Measurements from ENCODE around the gene KRTAP13-2. TPM values are rescaled to one million over a fixed set of nuclear protein-coding genes. Genes with fewer than 3 reads are reported as not detected.

The KRTAP13-2 gene, protein sequence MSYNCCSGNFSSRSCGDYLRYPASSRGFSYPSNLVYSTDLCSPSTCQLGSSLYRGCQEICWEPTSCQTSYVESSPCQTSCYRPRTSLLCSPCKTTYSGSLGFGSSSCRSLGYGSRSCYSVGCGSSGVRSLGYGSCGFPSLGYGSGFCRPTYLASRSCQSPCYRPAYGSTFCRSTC
- total RNA-seq, result not detected

DNA sequence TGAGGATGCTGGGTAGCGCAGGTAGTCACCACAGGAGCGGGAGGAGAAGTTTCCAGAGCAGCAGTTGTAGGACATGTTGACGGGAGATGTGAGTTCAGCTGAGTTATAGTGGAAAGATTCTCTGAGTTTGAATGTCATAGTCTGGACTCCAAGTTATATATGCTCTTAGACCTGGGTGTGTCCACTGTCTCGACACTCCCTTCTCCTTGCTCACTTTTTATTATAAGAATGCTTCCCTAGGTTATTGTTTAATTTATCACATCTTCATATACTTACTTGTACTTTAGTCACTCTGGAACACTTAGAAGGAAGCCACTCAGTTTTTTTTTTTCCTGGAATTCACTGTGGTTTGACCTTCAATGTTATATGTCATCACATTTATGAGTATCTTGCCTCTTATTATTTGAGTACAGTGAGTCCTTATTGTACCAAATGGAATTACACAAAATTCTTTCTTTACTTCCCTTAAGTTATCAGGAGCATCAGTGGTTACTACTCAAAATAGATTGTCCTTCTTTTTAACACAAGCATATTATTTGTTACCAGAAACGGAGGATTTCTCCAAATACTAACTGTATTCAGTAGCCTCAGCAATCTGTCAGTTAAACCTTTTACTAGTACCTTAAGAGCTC lies at the start of gene KRTAP13-2:
TSS of gene KRTAP13-2 (minus strand) at position 133 of the 632 bp plus-strand sequence. CDS start at position 75, 58 bp downstream.
- DNase-seq (ENCODE audit: extremely low spot score), result no peak
- H3K27me3 ChIP-seq, result no peaks in the 10 kb centered on the region
- H3K9me3 ChIP-seq, result no peaks in the 10 kb centered on the region
- intact Hi-C loops (cut with DNase I), result no loop called here
- H3K4me1 ChIP-seq, result no peaks in the 10 kb centered on the region
- no peak within 1 kb of the TSS for H3K27ac ChIP-seq (replicated peaks in 1 of 4)
- no peaks in the 10 kb centered on the region for H3K36me3 ChIP-seq
- 78% methylated on average over 5 of the region's 5 CpGs for WGBS
- no peak within 1 kb of the TSS for H3K4me3 ChIP-seq
- no peak for TF ChIP-seq POLR2A (IDR thresholded peaks at IDR 0.05; ENCODE audit: low read depth)
- TF ChIP-seq EP300 (IDR thresholded peaks at IDR 0.05), result no peak
- TF ChIP-seq POLR2AphosphoS5 (IDR thresholded peaks at IDR 0.05), result no peak
- no peak for TF ChIP-seq CTCF (IDR thresholded peaks at IDR 0.05)

DNA sequence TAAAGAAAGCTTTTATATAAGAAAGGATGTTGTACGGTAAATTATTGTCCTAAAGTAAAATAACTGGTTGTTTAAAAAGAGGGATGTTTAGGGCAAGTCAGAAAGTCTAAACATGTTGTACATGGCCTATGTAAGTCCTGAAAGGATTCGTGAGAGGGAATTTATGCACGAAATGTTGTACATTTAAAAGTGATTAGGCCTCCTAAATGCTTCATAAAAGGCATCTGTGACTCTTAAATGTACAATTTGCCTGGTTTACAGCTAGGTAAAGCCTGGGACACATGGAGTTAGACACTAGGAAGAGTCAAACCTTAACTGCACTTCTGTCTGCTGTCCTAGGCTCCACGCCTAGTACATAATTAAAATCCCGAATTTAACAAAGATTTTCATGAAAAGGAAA lies 43.9 kb upstream of the KRTAP13-2 start:
- Histone ChIP-seq H3K36me3 (no peaks in the 10 kb centered on the region), H3K9me3 (no peaks in the 10 kb centered on the region), H3K4me1 (no peaks in the 10 kb centered on the region), H3K27me3 (no peaks in the 10 kb centered on the region), H3K27ac (replicated peaks in 1 of 4) (no peak overlapping the region), H3K4me3 (no peak overlapping the region)
- WGBS, result 75% methylated on average over 5 of the region's 5 CpGs
- DNase-seq (ENCODE audit: extremely low spot score), result no peak
- intact Hi-C loops (cut with DNase I), result no loop called here
- no peak for TF ChIP-seq CTCF (IDR thresholded peaks at IDR 0.05)
- no peak for TF ChIP-seq POLR2AphosphoS5 (IDR thresholded peaks at IDR 0.05)
- TF ChIP-seq POLR2A (IDR thresholded peaks at IDR 0.05; ENCODE audit: low read depth), result no peak
- no peak for TF ChIP-seq EP300 (IDR thresholded peaks at IDR 0.05)

- Histone ChIP-seq H3K27ac (replicated peaks in 1 of 4) (no peak overlapping the region), H3K36me3 (no peaks in the 10 kb centered on the region), H3K4me1 (no peaks in the 10 kb centered on the region), H3K9me3 (peaks cover 0 to 17% (median 4%) of the 10 kb centered on the region in 4 donors), H3K4me3 (no peak overlapping the region), H3K27me3 (no peaks in the 10 kb centered on the region)
- no peak for DNase-seq (ENCODE audit: extremely low spot score)
- WGBS, result 33% methylated on average over 11 of the region's 14 CpGs
- intact Hi-C loops (cut with DNase I), result no loop called here
- no peak for TF ChIP-seq CTCF (IDR thresholded peaks at IDR 0.05)
- no peak for TF ChIP-seq EP300 (IDR thresholded peaks at IDR 0.05)
- TF ChIP-seq POLR2A (IDR thresholded peaks at IDR 0.05; ENCODE audit: low read depth), result no peak
- no peak for TF ChIP-seq POLR2AphosphoS5 (IDR thresholded peaks at IDR 0.05)
Measured at GRCh38 chr21:30408782-30409494, 36.9 kb upstream of the KRTAP13-2 start.

GRCh38 chr21:30395731-30396130 lies 23.7 kb upstream of the KRTAP13-2 start, which contains the start of gene KRTAP13-1:
Gene KRTAP13-1, plus strand, starts transcription at chr21:30396031. Its CDS starts 56 bp downstream, at chr21:30396087.
- Histone ChIP-seq H3K27ac (replicated peaks in 1 of 4) (no peak within 1 kb of the TSS), H3K4me3 (no peak within 1 kb of the TSS), H3K36me3 (no peaks in the 10 kb centered on the region), H3K9me3 (peaks cover 0 to 4% (median 0%) of the 10 kb centered on the region in 4 donors), H3K27me3 (peaks cover 0 to 3% (median 0%) of the 10 kb centered on the region in 4 donors), H3K4me1 (no peaks in the 10 kb centered on the region)
- TF ChIP-seq POLR2AphosphoS5 (IDR thresholded peaks at IDR 0.05), result no peak
- no peak for TF ChIP-seq CTCF (IDR thresholded peaks at IDR 0.05)
- no peak for TF ChIP-seq EP300 (IDR thresholded peaks at IDR 0.05)
- TF ChIP-seq POLR2A (IDR thresholded peaks at IDR 0.05; ENCODE audit: low read depth), result no peak
- no peak for DNase-seq (ENCODE audit: extremely low spot score)
- WGBS, result 43% methylated on average over 4 of the region's 4 CpGs
- intact Hi-C loops (cut with DNase I), result no loop called here

Data from esophagus muscularis mucosa (tissue), 4 donors.